ENCODE data around the gene EEF1G. TPM values are rescaled to one million over a fixed set of nuclear protein-coding genes. Genes with fewer than 3 reads are reported as not detected.

EEF1G gene
- polyA plus RNA-seq, 4 donors, result 1,124 to 2,500 (median 2,087) TPM

DNA sequence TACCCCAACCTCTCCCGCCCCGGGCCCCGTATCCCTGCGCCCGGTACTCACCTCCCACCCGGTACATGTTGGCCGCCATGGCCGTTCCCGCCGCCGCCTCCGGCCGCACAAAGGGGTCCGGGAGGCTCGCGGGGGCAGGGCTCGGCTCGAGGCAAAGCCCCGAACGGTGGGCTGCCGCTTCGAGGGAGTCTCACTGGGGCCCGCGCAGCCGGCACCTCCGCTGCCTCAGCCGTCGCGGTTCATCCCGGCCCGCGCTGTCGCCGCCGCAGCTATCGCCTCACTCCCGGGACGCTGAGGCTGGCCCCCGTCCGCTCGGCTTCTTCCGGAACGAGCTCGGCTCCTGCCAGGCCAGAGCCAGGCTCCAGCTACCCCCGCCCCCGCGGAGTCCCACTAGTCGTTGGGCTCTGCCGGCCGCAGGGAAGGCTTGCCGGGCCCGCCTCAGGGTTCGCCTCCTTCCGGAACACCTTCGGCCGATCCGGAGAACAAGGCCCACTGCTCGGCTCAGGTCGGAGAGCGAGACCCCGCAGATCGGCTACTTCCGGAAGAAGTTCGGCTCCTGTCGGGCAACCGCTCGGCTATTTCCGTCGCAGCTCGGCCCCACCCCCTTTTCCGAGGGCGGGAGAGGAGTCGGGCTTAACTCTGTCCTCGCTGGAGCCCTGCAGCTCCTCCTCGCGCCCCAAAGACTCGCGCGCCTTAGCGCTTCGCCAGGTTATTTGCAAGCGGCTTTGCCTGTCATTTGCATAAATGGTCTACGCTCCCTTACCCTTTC is 27.9 kb upstream of the EEF1G start, which contains the start of gene MTA2:
Gene MTA2 (minus strand): TSS at position 494 of the 769 bp plus-strand sequence. CDS start 415 bp downstream, at position 79.
- DNase-seq, result peak; percentile 98 to 99
- peaks cover 6 to 28% (median 6%) of the 10 kb centered on the region in 3 donors for H3K4me1 ChIP-seq (ENCODE audit: control insufficient read depth in 3 of 3, insufficient read depth in 2 of 3, low read depth in 1 of 3, low read length in 2 of 3)

DNA sequence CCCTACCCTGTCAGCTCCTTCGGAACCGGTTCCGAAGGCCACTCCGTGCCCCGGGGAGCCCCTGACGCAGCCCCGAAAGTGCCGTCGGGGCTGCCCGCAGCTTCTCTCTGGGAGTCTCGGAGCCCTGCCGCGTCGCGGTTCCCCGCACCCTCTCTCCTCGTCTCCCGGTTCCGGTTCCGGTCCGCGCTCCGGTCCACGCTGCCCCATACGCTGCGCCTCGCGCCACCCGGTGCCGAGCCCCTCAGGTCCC is 27.4 kb upstream of the EEF1G start:
- no peaks in the 10 kb centered on the region for H3K9me3 ChIP-seq (ENCODE audit: control insufficient read depth in 2 of 2, insufficient read depth in 1 of 2, low read depth in 1 of 2, low read length in 1 of 2)
- peak overlapping the region; percentile 90 to 93 (median 93) for H3K4me3 ChIP-seq (ENCODE audit: low read depth in 1 of 3, low read length in 3 of 3)
- peak in 1 of 2 donors; percentile 42 for DNase-seq
- no peak for FAIRE-seq
- peak overlapping the region; percentile 85 to 95 (median 85) for H3K27ac ChIP-seq (ENCODE audit: low read depth in 1 of 3, low read length in 2 of 3)
- peaks cover 6 to 28% (median 6%) of the 10 kb centered on the region in 3 donors for H3K4me1 ChIP-seq (ENCODE audit: control insufficient read depth in 3 of 3, insufficient read depth in 2 of 3, low read depth in 1 of 3, low read length in 2 of 3)
- 0 to 1% (median 0%) methylated on average over 26 to 30 of the region's 30 CpGs for WGBS, 3 donors
- peaks cover 11 to 56% (median 13%) of the 10 kb centered on the region in 3 donors for H3K36me3 ChIP-seq (ENCODE audit: control insufficient read depth in 3 of 3, insufficient read depth in 2 of 3, low read depth in 1 of 3, low read length in 3 of 3)
- peaks cover 0 to 8% (median 0%) of the 10 kb centered on the region in 3 donors for H3K27me3 ChIP-seq (ENCODE audit: control insufficient read depth in 3 of 3, insufficient read depth in 3 of 3, low read length in 3 of 3)

More for the DNA sequence above, 27.9 kb upstream of the EEF1G start, which contains the start of gene MTA2:
- H3K4me3 ChIP-seq (ENCODE audit: low read depth in 1 of 3, low read length in 3 of 3), result peak within 1 kb of the TSS; percentile 90 to 93 (median 93)
- FAIRE-seq, result no peak
- 0 to 1% (median 0%) methylated on average over 78 to 83 of the region's 83 CpGs for WGBS, 3 donors
- H3K36me3 ChIP-seq (ENCODE audit: control insufficient read depth in 3 of 3, insufficient read depth in 2 of 3, low read depth in 1 of 3, low read length in 3 of 3), result peaks cover 7 to 54% (median 13%) of the 10 kb centered on the region in 3 donors
- peaks cover 0 to 8% (median 0%) of the 10 kb centered on the region in 3 donors for H3K27me3 ChIP-seq (ENCODE audit: control insufficient read depth in 3 of 3, insufficient read depth in 3 of 3, low read length in 3 of 3)
- H3K27ac ChIP-seq (ENCODE audit: low read depth in 1 of 3, low read length in 2 of 3), result peak within 1 kb of the TSS; percentile 85 to 95 (median 85)
- no peaks in the 10 kb centered on the region for H3K9me3 ChIP-seq (ENCODE audit: control insufficient read depth in 2 of 2, insufficient read depth in 1 of 2, low read depth in 1 of 2, low read length in 1 of 2)

DNA sequence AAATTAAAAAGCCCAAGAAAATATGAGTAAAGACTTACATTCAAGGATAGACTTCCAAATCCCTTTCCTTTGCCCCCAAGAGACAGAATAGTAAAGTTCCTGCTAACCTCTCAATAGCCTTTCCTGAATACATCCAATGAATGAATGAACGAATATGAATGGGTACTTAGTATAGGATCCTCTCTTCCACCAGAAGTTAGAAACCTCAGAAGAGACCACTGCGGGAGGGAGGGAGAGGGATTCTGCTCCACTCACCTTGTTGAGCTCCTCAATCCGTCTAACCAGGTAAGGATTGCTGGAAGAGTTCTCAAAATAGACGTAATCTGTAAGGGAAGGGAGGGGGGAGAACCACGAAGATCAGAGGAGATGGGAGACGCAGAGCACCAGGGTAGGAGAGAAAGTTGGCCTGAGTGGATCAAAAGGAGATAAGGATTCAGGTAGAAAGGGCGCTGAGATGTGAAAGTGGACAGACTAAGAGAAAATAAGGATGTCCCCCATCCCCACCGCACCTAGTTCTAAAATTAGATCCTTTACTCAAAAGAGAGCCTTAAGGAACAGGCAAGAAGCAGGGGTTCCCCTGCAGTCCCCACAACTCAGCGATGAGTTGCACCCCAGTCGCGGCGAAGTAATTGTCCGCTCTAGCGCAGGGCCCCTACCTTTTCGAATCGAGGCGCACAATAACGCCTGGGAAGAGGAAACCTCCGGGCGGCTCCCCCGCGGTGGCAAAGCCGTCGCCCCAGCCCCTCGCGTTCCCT is 26.9 kb upstream of the EEF1G start:
- no peak for FAIRE-seq
- Histone ChIP-seq H3K4me1 (ENCODE audit: control insufficient read depth in 3 of 3, insufficient read depth in 2 of 3, low read depth in 1 of 3, low read length in 2 of 3) (peaks cover 6 to 28% (median 6%) of the 10 kb centered on the region in 3 donors), H3K9me3 (ENCODE audit: control insufficient read depth in 2 of 2, insufficient read depth in 1 of 2, low read depth in 1 of 2, low read length in 1 of 2) (no peaks in the 10 kb centered on the region), H3K27ac (ENCODE audit: low read depth in 1 of 3, low read length in 2 of 3) (peak overlapping the region; percentile 85 to 95 (median 85)), H3K4me3 (ENCODE audit: low read depth in 1 of 3, low read length in 3 of 3) (peak overlapping the region; percentile 90 to 93 (median 93)), H3K36me3 (ENCODE audit: control insufficient read depth in 3 of 3, insufficient read depth in 2 of 3, low read depth in 1 of 3, low read length in 3 of 3) (peaks cover 14 to 56% (median 15%) of the 10 kb centered on the region in 3 donors), H3K27me3 (ENCODE audit: control insufficient read depth in 3 of 3, insufficient read depth in 3 of 3, low read length in 3 of 3) (peaks cover 0 to 8% (median 0%) of the 10 kb centered on the region in 3 donors)
- WGBS, 3 donors, result 1 to 2% (median 1%) methylated on average over 25 to 26 of the region's 26 CpGs
- DNase-seq, result peak in 1 of 2 donors; percentile 41

DNA sequence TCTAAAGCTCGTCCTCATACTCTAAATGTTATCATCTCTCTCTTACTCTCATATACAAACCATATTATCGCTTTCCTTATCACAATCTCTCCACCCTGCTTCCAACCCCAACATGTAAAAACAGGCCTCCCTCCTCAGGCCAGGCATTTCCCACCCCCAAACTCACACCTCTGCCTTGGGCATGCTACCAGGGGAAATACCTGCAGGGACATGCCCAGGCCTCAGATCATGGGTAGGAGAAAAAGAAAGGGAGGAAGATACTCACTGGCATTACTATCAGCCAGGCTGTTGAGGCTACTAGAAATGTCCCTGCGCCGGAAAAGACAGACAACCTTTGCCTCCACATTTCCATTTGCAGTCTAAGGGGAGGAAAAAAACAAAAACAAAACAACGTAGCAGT is 26.2 kb upstream of the EEF1G start:
- H3K9me3 ChIP-seq (ENCODE audit: control insufficient read depth in 2 of 2, insufficient read depth in 1 of 2, low read depth in 1 of 2, low read length in 1 of 2), result no peaks in the 10 kb centered on the region
- peak overlapping the region in 1 of 3 donors; percentile 8 for H3K27ac ChIP-seq (ENCODE audit: low read depth in 1 of 3, low read length in 2 of 3)
- peak overlapping the region in 2 of 3 donors; percentile 90 to 93 for H3K4me3 ChIP-seq (ENCODE audit: low read depth in 1 of 3, low read length in 3 of 3)
- H3K36me3 ChIP-seq (ENCODE audit: control insufficient read depth in 3 of 3, insufficient read depth in 2 of 3, low read depth in 1 of 3, low read length in 3 of 3), result peaks cover 20 to 57% (median 21%) of the 10 kb centered on the region in 3 donors
- WGBS, 3 donors, result 31 to 36% (median 35%) methylated on average over 5 of the region's 5 CpGs
- peaks cover 6 to 28% (median 6%) of the 10 kb centered on the region in 3 donors for H3K4me1 ChIP-seq (ENCODE audit: control insufficient read depth in 3 of 3, insufficient read depth in 2 of 3, low read depth in 1 of 3, low read length in 2 of 3)
- FAIRE-seq, result no peak
- DNase-seq, result no peak
- peaks cover 0 to 8% (median 0%) of the 10 kb centered on the region in 3 donors for H3K27me3 ChIP-seq (ENCODE audit: control insufficient read depth in 3 of 3, insufficient read depth in 3 of 3, low read length in 3 of 3)

DNA sequence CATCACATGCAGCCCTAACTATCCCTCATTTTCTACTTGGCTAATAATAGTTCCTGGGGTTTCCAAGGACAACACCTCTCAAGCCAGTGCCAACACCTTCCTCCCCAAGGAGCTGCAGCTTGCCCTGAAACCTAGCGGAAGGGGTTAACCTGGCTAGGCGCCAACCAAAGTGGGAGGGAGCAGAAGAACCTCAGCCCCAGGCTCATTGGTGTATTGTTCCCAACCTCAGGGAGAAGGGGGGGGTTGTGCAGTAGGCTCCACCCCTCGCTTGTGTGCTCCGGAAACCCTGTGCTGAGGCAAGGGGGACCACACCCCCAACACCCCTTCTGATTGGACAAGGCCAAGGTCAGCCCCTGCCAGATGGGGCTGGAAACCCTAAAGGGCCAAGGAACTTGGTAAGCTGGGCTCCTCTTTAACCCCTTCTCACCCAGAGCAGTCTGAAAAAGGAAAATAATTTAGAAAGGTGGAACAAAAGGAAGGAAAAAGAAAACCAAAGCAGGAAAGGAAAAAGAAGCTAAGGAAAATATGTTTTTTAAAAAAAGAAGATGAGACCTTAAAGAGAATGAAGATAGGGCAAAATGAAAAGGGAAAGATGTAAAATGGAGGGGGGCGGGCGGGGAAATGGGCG is 25.5 kb upstream of the EEF1G start:
- 28 to 39% (median 33%) methylated on average over 7 of the region's 7 CpGs for WGBS, 3 donors
- H3K27ac ChIP-seq (ENCODE audit: low read depth in 1 of 3, low read length in 2 of 3), result peak overlapping the region in 2 of 3 donors; percentile 25 to 39
- H3K27me3 ChIP-seq (ENCODE audit: control insufficient read depth in 3 of 3, insufficient read depth in 3 of 3, low read length in 3 of 3), result peaks cover 0 to 8% (median 0%) of the 10 kb centered on the region in 3 donors
- H3K4me3 ChIP-seq (ENCODE audit: low read depth in 1 of 3, low read length in 3 of 3), result no peak overlapping the region
- no peak for FAIRE-seq
- peaks cover 21 to 58% (median 22%) of the 10 kb centered on the region in 3 donors for H3K36me3 ChIP-seq (ENCODE audit: control insufficient read depth in 3 of 3, insufficient read depth in 2 of 3, low read depth in 1 of 3, low read length in 3 of 3)
- no peaks in the 10 kb centered on the region for H3K9me3 ChIP-seq (ENCODE audit: control insufficient read depth in 2 of 2, insufficient read depth in 1 of 2, low read depth in 1 of 2, low read length in 1 of 2)
- H3K4me1 ChIP-seq (ENCODE audit: control insufficient read depth in 3 of 3, insufficient read depth in 2 of 3, low read depth in 1 of 3, low read length in 2 of 3), result peaks cover 6 to 28% (median 6%) of the 10 kb centered on the region in 3 donors
- DNase-seq, result peak; percentile 89 to 91

DNA sequence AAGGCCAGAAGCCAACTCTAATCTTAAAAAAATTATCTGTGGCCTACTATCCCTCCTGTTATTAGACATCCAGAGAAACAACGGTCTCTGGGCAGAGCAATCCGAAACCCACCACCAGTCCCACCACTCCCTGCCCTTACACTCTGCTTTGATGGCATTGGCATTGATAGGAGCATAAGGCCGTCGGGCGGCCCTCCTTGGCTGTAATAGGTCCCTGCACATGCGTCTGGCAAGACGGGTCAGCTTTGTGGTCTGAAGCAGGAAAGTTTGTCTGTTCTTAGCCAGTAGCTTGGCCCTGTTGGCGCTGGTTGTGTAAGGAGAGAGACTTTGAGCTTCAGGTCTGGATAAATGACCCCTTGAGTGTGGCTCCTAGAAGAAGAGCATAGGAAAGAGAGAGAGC is 21.4 kb upstream of the EEF1G start:
- Histone ChIP-seq H3K27ac (ENCODE audit: low read depth in 1 of 3, low read length in 2 of 3) (no peak overlapping the region), H3K4me1 (ENCODE audit: control insufficient read depth in 3 of 3, insufficient read depth in 2 of 3, low read depth in 1 of 3, low read length in 2 of 3) (peaks cover 9 to 26% (median 9%) of the 10 kb centered on the region in 3 donors), H3K4me3 (ENCODE audit: low read depth in 1 of 3, low read length in 3 of 3) (no peak overlapping the region), H3K9me3 (ENCODE audit: control insufficient read depth in 2 of 2, insufficient read depth in 1 of 2, low read depth in 1 of 2, low read length in 1 of 2) (no peaks in the 10 kb centered on the region), H3K27me3 (ENCODE audit: control insufficient read depth in 3 of 3, insufficient read depth in 3 of 3, low read length in 3 of 3) (no peaks in the 10 kb centered on the region), H3K36me3 (ENCODE audit: control insufficient read depth in 3 of 3, insufficient read depth in 2 of 3, low read depth in 1 of 3, low read length in 3 of 3) (peaks cover 21 to 66% (median 22%) of the 10 kb centered on the region in 3 donors)
- no peak for FAIRE-seq
- 86 to 91% (median 87%) methylated on average over 8 of the region's 8 CpGs for WGBS, 3 donors
- DNase-seq, result no peak

DNA sequence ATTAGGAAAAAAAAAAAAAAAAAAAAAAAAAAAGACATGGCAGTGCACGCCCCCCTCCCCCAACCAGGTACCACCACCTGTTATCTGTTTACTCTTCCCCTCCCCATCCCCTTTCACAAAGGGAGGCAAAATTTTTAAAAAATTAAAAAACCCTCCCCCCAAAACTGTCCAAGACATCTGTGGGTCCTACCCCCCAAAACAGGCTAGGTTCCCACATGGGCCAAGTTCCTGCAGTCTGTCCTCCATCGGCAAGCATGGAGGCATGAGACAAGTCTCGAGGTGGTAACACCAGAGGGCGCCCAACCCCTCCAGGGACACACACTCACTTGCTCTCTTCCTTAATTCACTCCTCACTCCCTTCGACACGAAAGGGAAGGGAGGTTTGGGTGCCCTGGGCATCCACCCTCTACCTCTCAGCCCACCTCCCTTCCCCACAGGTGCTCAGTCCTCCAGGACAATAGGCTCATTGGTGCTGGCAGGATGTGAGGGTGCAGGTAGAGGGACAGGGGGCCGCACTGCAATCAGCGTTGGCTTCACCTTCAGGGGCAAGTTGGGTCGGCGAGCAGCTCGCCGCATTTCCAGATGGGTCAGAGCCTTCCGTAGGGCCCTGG is 19.8 kb upstream of the EEF1G start:
- no peak overlapping the region for H3K4me3 ChIP-seq (ENCODE audit: low read depth in 1 of 3, low read length in 3 of 3)
- no peaks in the 10 kb centered on the region for H3K27me3 ChIP-seq (ENCODE audit: control insufficient read depth in 3 of 3, insufficient read depth in 3 of 3, low read length in 3 of 3)
- FAIRE-seq (no peak), DNase-seq (peak; percentile 80 to 84)
- no peaks in the 10 kb centered on the region for H3K9me3 ChIP-seq (ENCODE audit: control insufficient read depth in 2 of 2, insufficient read depth in 1 of 2, low read depth in 1 of 2, low read length in 1 of 2)
- WGBS, 3 donors, result 56 to 61% (median 59%) methylated on average over 13 of the region's 13 CpGs
- peaks cover 3 to 18% (median 3%) of the 10 kb centered on the region in 3 donors for H3K4me1 ChIP-seq (ENCODE audit: control insufficient read depth in 3 of 3, insufficient read depth in 2 of 3, low read depth in 1 of 3, low read length in 2 of 3)
- H3K36me3 ChIP-seq (ENCODE audit: control insufficient read depth in 3 of 3, insufficient read depth in 2 of 3, low read depth in 1 of 3, low read length in 3 of 3), result peaks cover 21 to 64% (median 22%) of the 10 kb centered on the region in 3 donors
- H3K27ac ChIP-seq (ENCODE audit: low read depth in 1 of 3, low read length in 2 of 3), result peak overlapping the region in 1 of 3 donors; percentile 32

Data from small intestine (tissue), 7 donors.